Natural killer cell (primary cell): ENCODE measurements around the gene CALU. TPM values are rescaled to one million over a fixed set of nuclear protein-coding genes. Genes with fewer than 3 reads are reported as not detected.

Experiments
- ATAC-seq, 3 donors: fragments of 150-1000 bp in 2 of 3; fragments of 200-7000 bp in 1 of 3; cut with Tn5 transposase; 1 replicate in 1 of 3; 2 replicates in 2 of 3; pipeline ENCODE4 v1.10.0; 2021; ENCODE audit warnings: mild to moderate bottlenecking in 2 of 3, moderate library complexity in 2 of 3
- DNase-seq, 2 donors: peaks; one replicate each; pipeline versions ENCODE4 v3.0.0 to v3.0.0-alpha.2; 2013 to 2021; ENCODE audit warnings: mixed read lengths in 1 of 2
- H3K27ac ChIP-seq: one replicate; pipeline ENCODE4 v1.5.1; 2013; ENCODE audit warnings: mild to moderate bottlenecking, low read length
- H3K27me3 ChIP-seq: one replicate; pipeline ENCODE4 v1.6.1; 2013; ENCODE audit warnings: low read length; ENCODE audit not compliant: control insufficient read depth, insufficient read depth
- H3K36me3 ChIP-seq: one replicate; pipeline ENCODE4 v1.6.1; 2013; ENCODE audit warnings: low read length; ENCODE audit not compliant: control insufficient read depth, insufficient read depth
- H3K4me1 ChIP-seq: one replicate; pipeline ENCODE4 v1.6.1; 2013; ENCODE audit warnings: low read length; ENCODE audit not compliant: control insufficient read depth, insufficient read depth
- H3K4me3 ChIP-seq: one replicate; pipeline ENCODE4 v1.5.1; 2013; ENCODE audit warnings: low read length
- H3K9me3 ChIP-seq: one replicate; pipeline ENCODE4 v1.6.1; 2013; ENCODE audit warnings: low read length; ENCODE audit not compliant: control insufficient read depth, insufficient read depth
- H3K27ac Mint-ChIP-seq, 2 donors: one replicate each; pipeline ENCODE4 v1.8.0; 2022; ENCODE audit warnings: mild to moderate bottlenecking in 2 of 2, mixed read lengths in 2 of 2, moderate library complexity in 1 of 2
- H3K27me3 Mint-ChIP-seq, 2 donors: one replicate each; pipeline ENCODE4 v1.8.0; 2022; ENCODE audit warnings: low read depth in 2 of 2, mixed read lengths in 2 of 2
- H3K36me3 Mint-ChIP-seq: one replicate; pipeline ENCODE4 v1.8.0; 2022; ENCODE audit warnings: mixed read lengths
- H3K4me1 Mint-ChIP-seq, 2 donors: one replicate each; pipeline ENCODE4 v1.8.0; 2022; ENCODE audit warnings: mixed read lengths in 2 of 2
- H3K4me3 Mint-ChIP-seq: one replicate; pipeline ENCODE4 v1.8.0; 2022; ENCODE audit warnings: mild to moderate bottlenecking, moderate library complexity, mixed read lengths
- H3K9me3 Mint-ChIP-seq, 2 donors: one replicate each; pipeline ENCODE4 v1.8.0; 2022; ENCODE audit warnings: mixed read lengths in 2 of 2
- WGBS: methylation state at CpG from one replicate; pipeline ENCODE4 v1.1.7; 2013; ENCODE audit warnings: missing lambda C conversion rate; ENCODE audit not compliant: insufficient coverage; 5-methylcytosine and 5-hydroxymethylcytosine counted together
- intact Hi-C: fragments of 100-400 bp; cut with micrococcal nuclease; formaldehyde crosslinking; loops from one replicate; pipeline ENCODE4 v1.14.2; 2022
- total RNA-seq, 4 donors: library from RNA; stranded (reverse); fragments of 120-200 nt in 1 of 4; gene quantifications; one replicate each; pipeline versions ENCODE4 v1.2.3 to v1.2.4, GENCODE V29; 2013 to 2022
- TF ChIP-seq, protein P1 (sequence below): fragments of 200-600 bp; IDR thresholded peaks from one replicate; pipeline ENCODE4 v1.8.0; 2022; ENCODE audit warnings: antibody characterized with exemption

CALU gene
- total RNA-seq, 3 donors from 2014 or later (not counting 1 experiment from before 2014, with no cell fraction given), result 25.9 to 31.7 (median 27.6) TPM

DNA sequence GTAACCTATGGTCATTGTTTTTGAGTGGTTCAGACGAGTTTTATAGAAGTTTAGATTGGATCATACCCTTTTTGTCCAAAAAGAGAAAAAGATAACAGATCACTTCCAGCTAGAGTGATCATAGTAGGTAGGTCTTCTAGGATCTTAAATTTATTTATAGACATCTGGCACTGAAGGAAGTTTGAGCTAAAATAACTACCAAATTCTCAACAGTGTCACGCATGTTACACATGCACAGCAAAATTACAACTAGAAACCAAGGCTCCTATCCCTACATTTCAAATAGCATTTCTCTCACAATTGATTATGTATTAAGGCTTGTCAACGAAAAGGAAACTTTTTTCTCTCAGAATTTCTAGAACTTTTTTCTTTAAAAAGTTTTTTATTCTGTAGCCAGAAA is 2.3 kb downstream of the CALU start:
- Histone ChIP-seq H3K27me3 (no peaks in the 10 kb centered on the region), H3K4me3 (no peak overlapping the region), H3K27ac (no peak overlapping the region), H3K4me1 (peaks cover 11% of the 10 kb centered on the region), H3K36me3 (no peaks in the 10 kb centered on the region), H3K9me3 (no peaks in the 10 kb centered on the region)
- Mint-ChIP-seq H3K4me3 (no peak overlapping the region), H3K27me3 (peaks cover 0 to 2% of the 10 kb centered on the region in 2 donors), H3K4me1 (peaks cover 42% of the 10 kb centered on the region in 2 donors), H3K9me3 (no peaks in the 10 kb centered on the region), H3K36me3 (no peaks in the 10 kb centered on the region), H3K27ac (peak overlapping the region; percentile 45 to 53)
- intact Hi-C loops, result no loop called here
- WGBS, result 84% methylated on average over 2 of the region's 3 CpGs
- TF ChIP-seq, protein P1, sequence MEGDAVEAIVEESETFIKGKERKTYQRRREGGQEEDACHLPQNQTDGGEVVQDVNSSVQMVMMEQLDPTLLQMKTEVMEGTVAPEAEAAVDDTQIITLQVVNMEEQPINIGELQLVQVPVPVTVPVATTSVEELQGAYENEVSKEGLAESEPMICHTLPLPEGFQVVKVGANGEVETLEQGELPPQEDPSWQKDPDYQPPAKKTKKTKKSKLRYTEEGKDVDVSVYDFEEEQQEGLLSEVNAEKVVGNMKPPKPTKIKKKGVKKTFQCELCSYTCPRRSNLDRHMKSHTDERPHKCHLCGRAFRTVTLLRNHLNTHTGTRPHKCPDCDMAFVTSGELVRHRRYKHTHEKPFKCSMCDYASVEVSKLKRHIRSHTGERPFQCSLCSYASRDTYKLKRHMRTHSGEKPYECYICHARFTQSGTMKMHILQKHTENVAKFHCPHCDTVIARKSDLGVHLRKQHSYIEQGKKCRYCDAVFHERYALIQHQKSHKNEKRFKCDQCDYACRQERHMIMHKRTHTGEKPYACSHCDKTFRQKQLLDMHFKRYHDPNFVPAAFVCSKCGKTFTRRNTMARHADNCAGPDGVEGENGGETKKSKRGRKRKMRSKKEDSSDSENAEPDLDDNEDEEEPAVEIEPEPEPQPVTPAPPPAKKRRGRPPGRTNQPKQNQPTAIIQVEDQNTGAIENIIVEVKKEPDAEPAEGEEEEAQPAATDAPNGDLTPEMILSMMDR, result no peak
- no peak for ATAC-seq
- DNase-seq, result no peak

- Mint-ChIP-seq H3K27ac (peak overlapping the region; percentile 48 to 53), H3K4me1 (peaks cover 46 to 47% of the 10 kb centered on the region in 2 donors), H3K4me3 (no peak overlapping the region), H3K36me3 (no peaks in the 10 kb centered on the region), H3K9me3 (no peaks in the 10 kb centered on the region), H3K27me3 (no peaks in the 10 kb centered on the region)
- Histone ChIP-seq H3K27ac (no peak overlapping the region), H3K36me3 (no peaks in the 10 kb centered on the region), H3K27me3 (no peaks in the 10 kb centered on the region), H3K4me3 (no peak overlapping the region), H3K4me1 (peaks cover 11% of the 10 kb centered on the region), H3K9me3 (no peaks in the 10 kb centered on the region)
- 96% methylated on average over 4 of the region's 4 CpGs for WGBS
- ATAC-seq (no peak), DNase-seq (no peak)
- TF ChIP-seq, protein P1, result no peak
- intact Hi-C loops, result no loop called here
Measured at GRCh38 chr7:128742206-128742605, 3.0 kb downstream of the CALU start.

DNA sequence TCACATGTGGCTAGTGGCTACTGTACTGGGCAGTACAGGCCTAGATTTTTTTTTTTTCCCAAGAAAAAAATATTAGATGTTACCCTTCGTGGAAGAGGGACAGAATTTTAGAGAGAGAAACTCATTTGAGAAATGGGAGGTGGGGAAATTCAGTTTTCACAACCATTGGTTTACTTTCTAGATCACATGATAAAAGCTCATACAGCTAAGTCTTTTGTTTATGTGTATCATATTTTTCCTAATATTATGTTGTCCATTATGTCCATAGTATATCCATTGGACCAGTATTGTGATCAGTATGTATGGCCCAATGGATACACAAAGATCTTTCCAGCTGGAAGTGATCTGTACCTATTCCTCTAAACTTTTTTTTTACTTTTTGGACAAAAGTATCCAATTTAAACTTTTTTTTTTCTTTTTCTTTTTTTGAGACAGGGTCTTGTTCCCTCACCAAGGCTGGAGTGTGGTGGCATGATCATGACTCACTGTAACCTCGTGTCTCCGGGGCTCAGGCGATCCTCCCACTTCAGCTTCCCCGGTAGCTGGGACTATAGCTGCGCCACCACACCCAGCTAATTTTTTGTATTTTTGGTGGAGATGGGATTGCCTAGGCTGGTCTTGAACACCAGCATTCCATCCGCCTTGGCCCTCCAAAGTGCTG is 4.1 kb downstream of the CALU start:
- Histone ChIP-seq H3K4me1 (peaks cover 11% of the 10 kb centered on the region), H3K27ac (no peak overlapping the region), H3K27me3 (no peaks in the 10 kb centered on the region), H3K36me3 (peaks cover 4% of the 10 kb centered on the region), H3K9me3 (no peaks in the 10 kb centered on the region), H3K4me3 (no peak overlapping the region)
- Mint-ChIP-seq H3K27me3 (no peaks in the 10 kb centered on the region), H3K4me3 (no peak overlapping the region), H3K4me1 (peaks cover 51 to 55% of the 10 kb centered on the region in 2 donors), H3K9me3 (no peaks in the 10 kb centered on the region), H3K36me3 (no peaks in the 10 kb centered on the region), H3K27ac (no peak overlapping the region)
- DNase-seq (no peak), ATAC-seq (no peak)
- intact Hi-C loops, result no loop called here
- 96% methylated on average over 6 of the region's 7 CpGs for WGBS
- TF ChIP-seq, protein P1, result no peak

- H3K9me3 ChIP-seq, result no peaks in the 10 kb centered on the region
- ATAC-seq (no peak), DNase-seq (no peak)
- no peaks in the 10 kb centered on the region for H3K27me3 ChIP-seq
- H3K4me3 ChIP-seq, result no peak overlapping the region
- 78% methylated on average over 2 of the region's 2 CpGs for WGBS
- H3K4me3 Mint-ChIP-seq, result no peak overlapping the region
- peaks cover 15% of the 10 kb centered on the region for H3K36me3 ChIP-seq
- H3K4me1 Mint-ChIP-seq, result peaks cover 43 to 48% of the 10 kb centered on the region in 2 donors
- no peak overlapping the region for H3K27ac ChIP-seq
- H3K9me3 Mint-ChIP-seq, result no peaks in the 10 kb centered on the region
- intact Hi-C loops, result no loop called here
- no peaks in the 10 kb centered on the region for H3K36me3 Mint-ChIP-seq
- no peaks in the 10 kb centered on the region for H3K27me3 Mint-ChIP-seq
- TF ChIP-seq, protein P1, result no peak
- peak overlapping the region in 1 of 2 donors; percentile 42 for H3K27ac Mint-ChIP-seq
- H3K4me1 ChIP-seq, result peaks cover 8% of the 10 kb centered on the region
Measured at GRCh38 chr7:128744366-128744905, 5.3 kb downstream of the CALU start.
